ENCODE data around the gene CITED2.

Gene CITED2

GRCh38 chr6:139335447-139336210, 38.8 kb downstream of the CITED2 start:
- in situ Hi-C loops (cut with HindIII; ENCODE audit: low sequenced_read_pairs), result no loop called here

GRCh38 chr6:139334806-139335446, 39.5 kb downstream of the CITED2 start:
- in situ Hi-C loops (cut with HindIII; ENCODE audit: low sequenced_read_pairs), result no loop called here

DNA sequence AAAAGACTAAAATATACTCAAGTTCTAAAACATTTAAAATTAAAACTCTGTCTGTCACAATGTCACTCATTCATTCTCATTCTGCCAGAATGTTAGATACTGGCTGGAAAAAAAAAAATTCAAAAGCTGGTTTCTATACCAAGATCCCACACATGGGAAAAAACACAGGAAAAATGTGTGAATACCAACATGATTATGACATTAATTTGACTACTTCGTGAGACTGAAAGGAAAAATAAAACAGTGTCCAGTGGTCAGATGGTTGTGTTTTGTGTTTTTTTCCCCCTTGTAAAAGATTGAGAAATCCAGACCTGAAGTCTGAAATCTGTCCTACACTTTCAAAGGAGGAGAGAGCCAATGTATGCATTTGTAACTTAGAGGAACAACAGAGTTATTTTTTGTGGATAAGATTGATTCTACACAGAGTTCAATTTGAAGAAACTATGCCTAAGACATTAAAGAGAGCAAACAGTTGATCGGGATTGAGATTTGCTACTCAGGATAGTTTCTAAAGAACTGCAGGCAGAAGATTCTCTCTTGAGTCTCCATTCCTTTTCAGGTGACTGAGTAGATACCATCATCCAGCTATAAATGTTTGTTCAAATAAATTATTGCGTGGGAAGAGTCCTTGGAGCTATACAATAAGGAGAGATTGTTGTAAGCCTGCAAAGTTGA, 43.5 kb downstream of the CITED2 start:
- in situ Hi-C loops (cut with HindIII; ENCODE audit: low sequenced_read_pairs), result no loop called here

DNA sequence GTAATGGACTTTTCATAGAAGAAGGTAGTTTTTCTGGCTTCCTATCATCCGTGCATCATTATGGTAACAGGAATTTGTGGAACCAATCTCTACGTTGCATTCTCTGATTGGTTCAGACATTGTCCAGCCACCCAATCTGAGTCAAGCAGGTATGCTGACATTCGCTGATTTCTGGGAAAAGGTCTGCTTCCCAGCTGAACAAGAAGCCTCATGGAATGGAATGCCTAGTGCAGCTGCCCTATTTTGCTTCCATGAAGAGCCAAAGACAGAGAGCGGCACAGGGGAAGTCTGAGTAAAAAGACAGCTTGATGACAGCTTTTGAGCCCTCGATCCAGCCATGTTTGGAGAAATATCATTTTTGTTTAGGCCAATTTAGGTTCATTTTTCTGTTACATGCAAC, 44.1 kb downstream of the CITED2 start:
- in situ Hi-C loops (cut with HindIII; ENCODE audit: low sequenced_read_pairs), result no loop called here

DNA sequence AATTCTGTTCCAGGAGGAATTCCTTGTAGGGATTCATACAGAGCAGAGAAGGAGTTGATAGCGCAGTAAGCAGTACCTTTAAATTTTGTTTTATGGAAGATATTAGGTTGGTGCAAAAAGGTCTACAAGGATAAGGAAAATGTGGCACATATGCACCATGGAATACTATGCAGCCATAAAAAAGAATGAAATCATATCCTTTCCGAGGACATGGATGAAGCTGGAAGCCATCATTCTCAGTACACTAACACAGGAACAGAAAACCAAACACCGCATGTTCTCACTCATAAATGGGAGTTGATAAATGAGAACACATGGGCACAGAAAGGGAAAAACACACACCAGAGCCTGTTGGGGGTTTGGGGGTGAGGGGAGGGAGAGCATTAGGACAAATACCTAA, 45.2 kb downstream of the CITED2 start:
- in situ Hi-C loops (cut with HindIII; ENCODE audit: low sequenced_read_pairs), result no loop called here

DNA sequence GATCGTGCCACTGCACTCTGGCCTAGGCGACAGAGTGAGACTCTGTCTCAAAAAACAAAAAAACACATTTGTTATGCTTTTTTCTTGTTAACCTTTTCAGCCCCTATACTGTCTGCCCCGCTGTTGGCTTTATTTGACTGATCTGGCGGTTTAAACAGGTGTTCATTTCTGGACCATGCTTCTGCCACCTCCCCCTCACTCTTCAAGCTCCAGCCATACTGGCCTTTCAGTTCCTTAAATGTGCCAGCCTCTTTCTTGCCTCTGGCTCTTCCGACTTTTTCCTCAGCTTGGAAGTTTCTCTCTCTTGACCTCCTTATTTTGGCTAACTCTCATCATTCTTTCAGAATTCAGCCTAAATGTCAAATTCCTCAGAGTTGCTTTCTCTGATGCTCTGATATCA, 47.4 kb downstream of the CITED2 start:
- in situ Hi-C loops (cut with HindIII; ENCODE audit: low sequenced_read_pairs), result no loop called here

DNA sequence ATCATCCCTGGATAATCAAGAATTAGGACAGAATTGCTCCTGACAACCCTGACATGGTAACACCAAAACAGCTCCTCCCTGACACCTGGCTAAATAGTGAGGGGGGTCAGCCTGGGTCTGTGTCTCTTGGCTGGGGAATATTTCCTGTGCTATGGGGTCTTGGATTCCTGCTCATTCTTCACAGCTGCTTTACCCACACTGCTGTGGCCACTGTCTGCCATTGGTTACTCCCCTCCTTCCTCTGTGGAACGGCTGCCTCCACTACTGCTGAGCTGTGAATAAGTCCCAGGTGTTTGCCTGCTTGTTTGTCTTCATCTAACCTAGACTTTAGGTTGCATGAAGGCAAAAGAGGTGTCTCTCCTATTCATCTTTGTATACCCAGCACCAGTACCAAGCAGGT, 48.8 kb downstream of the CITED2 start:
- in situ Hi-C loops (cut with HindIII; ENCODE audit: low sequenced_read_pairs), result no loop called here

DNA sequence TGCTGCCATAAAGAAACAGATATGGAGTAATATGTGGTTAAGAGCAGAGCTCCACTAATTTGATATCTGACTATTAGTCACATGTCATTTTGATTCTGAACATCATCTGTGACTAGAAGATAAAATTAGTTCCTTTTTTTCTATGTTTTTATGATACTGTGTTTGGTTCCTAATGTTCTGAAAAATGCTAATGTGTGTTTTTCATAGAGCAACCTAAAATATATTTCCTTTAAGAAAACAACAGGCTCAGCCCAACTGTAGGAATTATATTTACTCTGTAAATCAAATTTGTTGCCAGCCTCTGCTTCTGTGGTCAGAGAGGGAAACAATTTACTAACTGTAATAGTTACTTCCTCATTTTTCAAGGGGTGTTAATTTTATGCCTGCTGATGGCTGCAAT, 49.3 kb downstream of the CITED2 start:
- in situ Hi-C loops (cut with HindIII; ENCODE audit: low sequenced_read_pairs), result no loop called here

DNA sequence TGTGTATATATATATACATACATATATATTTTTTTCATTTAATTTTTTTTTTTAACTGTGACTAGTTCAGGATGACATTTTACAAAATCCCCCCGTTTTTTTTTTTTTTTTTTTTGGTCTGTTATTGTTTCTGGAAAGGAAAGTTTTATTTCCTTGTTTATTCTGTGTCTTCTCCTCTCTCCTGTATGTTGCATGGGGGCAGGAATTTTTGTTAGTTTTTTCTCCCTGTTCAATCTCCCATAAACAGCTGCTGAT, 50.2 kb downstream of the CITED2 start:
- in situ Hi-C loops (cut with HindIII; ENCODE audit: low sequenced_read_pairs), result no loop called here

GRCh38 chr6:139323511-139324300, 50.7 kb downstream of the CITED2 start:
- in situ Hi-C loops (cut with HindIII; ENCODE audit: low sequenced_read_pairs), result no loop called here
